H1 (cell line): Measurements from ENCODE around the gene SHISAL2B. TPM values are rescaled to one million over a fixed set of nuclear protein-coding genes. Genes with fewer than 3 reads are reported as not detected.

Experiments
- CTCF ChIA-PET: fragments of 300-600 bp; sonication (Branson Sonifier 250); formaldehyde crosslinking; loops from one replicate; lab custom pipeline; 2021; ENCODE audit not compliant: partially characterized antibody; lab: Charles Lee
- POLR2A ChIA-PET: fragments of 300-600 bp; sonication (Branson Sonifier 250); formaldehyde crosslinking; loops from one replicate; lab custom pipeline; 2021; ENCODE audit warnings: inconsistent platforms; ENCODE audit not compliant: partially characterized antibody; lab: Charles Lee
- DNase-seq, 2 experiments: peaks; one replicate each; pipeline versions ENCODE4 v3.0.0 to v3.0.0-alpha.2; 2010 to 2022; ENCODE audit warnings: low spot score in 2 of 2, low read depth in 1 of 2, mixed read lengths in 1 of 2
- FAIRE-seq: peaks from 2 replicates; lab custom pipeline; 2011; peaks lifted over from hg19 to GRCh38; lab: Jason Lieb, UNC
- H2AFZ ChIP-seq: 2 replicates; pipeline ENCODE4 v1.8.1; 2012; ENCODE audit warnings: low read length, inconsistent platforms
- H2AK5ac ChIP-seq: 2 replicates; pipeline ENCODE4 v1.6.1; 2013; ENCODE audit warnings: low read depth, low read length
- H2BK120ac ChIP-seq: replicated peaks from 2 replicates; pipeline ENCODE3; 2013; ENCODE audit warnings: low read depth, low read length, inconsistent platforms
- H2BK12ac ChIP-seq: 2 replicates; pipeline ENCODE4 v1.6.1; 2013; ENCODE audit warnings: low read depth, low read length
- H2BK15ac ChIP-seq: 2 replicates; pipeline ENCODE4 v1.6.1; 2013; ENCODE audit warnings: low read length
- H2BK20ac ChIP-seq: 2 replicates; pipeline ENCODE4 v1.6.1; 2013; ENCODE audit warnings: low read length
- H2BK5ac ChIP-seq: 2 replicates; pipeline ENCODE4 v1.6.1; 2013; ENCODE audit warnings: low read depth, low read length
- H3K14ac ChIP-seq: 2 replicates; pipeline ENCODE4 v1.6.1; 2013; ENCODE audit warnings: inconsistent platforms; ENCODE audit not compliant: insufficient read length
- H3K18ac ChIP-seq: 2 replicates; pipeline ENCODE4 v1.6.1; 2013; ENCODE audit warnings: low read length; ENCODE audit errors: extremely low read depth
- H3K23ac ChIP-seq: 2 replicates; pipeline ENCODE4 v1.6.1; 2013; ENCODE audit warnings: inconsistent platforms; ENCODE audit not compliant: insufficient read length
- H3K23me2 ChIP-seq: 2 replicates; pipeline ENCODE4 v1.6.1; 2013; ENCODE audit warnings: low read depth, low read length
- H3K27ac ChIP-seq: 2 replicates; pipeline ENCODE4 v1.6.1; 2011; ENCODE audit warnings: low read depth, low read length, inconsistent platforms
- H3K27me3 ChIP-seq, 4 experiments: replicated peaks in 1 of 4; 1 replicate in 1 of 4; 2 replicates in 3 of 4; pipeline versions ENCODE4 v1.6.1 to v1.8.1; 2011 to 2013; ENCODE audit warnings: low read length in 3 of 4, mild to moderate bottlenecking in 3 of 4, inconsistent platforms in 2 of 4, mixed read lengths in 2 of 4, moderate library complexity in 1 of 4; ENCODE audit not compliant: control insufficient read depth in 3 of 4, insufficient read depth in 3 of 4; ENCODE audit errors: extremely low read depth in 1 of 4
- H3K36me3 ChIP-seq, 4 experiments: 2 replicates each; pipeline versions ENCODE4 v1.6.1 to v1.8.1; 2011 to 2013; ENCODE audit warnings: mild to moderate bottlenecking in 4 of 4, low read length in 3 of 4, moderate library complexity in 2 of 4, control low read depth in 1 of 4, inconsistent platforms in 1 of 4; ENCODE audit not compliant: insufficient read depth in 4 of 4, control insufficient read depth in 2 of 4
- H3K4ac ChIP-seq: replicated peaks from 2 replicates; pipeline ENCODE3; 2013; ENCODE audit warnings: low read length, low read depth, mixed read lengths, inconsistent platforms; ENCODE audit not compliant: insufficient read length
- H3K4me1 ChIP-seq, 4 experiments: replicated peaks in 1 of 4; 1 replicate in 1 of 4; 2 replicates in 3 of 4; pipeline versions ENCODE4 v1.6.1 to v1.8.1; 2011 to 2013; ENCODE audit warnings: low read length in 3 of 4, inconsistent platforms in 2 of 4, mixed read lengths in 1 of 4; ENCODE audit not compliant: insufficient read depth in 4 of 4, control insufficient read depth in 3 of 4
- H3K4me2 ChIP-seq, 2 experiments: 2 replicates each; pipeline versions ENCODE4 v1.6.1 to v1.8.1; 2011 to 2013; ENCODE audit warnings: low read depth in 2 of 2, low read length in 2 of 2, control low read depth in 1 of 2, inconsistent platforms in 1 of 2, mild to moderate bottlenecking in 1 of 2; ENCODE audit not compliant: insufficient read depth in 1 of 2
- H3K4me3 ChIP-seq, 4 experiments: fragments of 200-600, 300-600 bp in 1 of 4; sonication (generic), shearing (Covaris generic), sonication (Bioruptor Twin) in 1 of 4; 2 replicates each; pipeline versions ENCODE4 v1.5.1 to v1.8.1; 2011 to 2016; ENCODE audit warnings: low read length in 4 of 4, low read depth in 3 of 4, control low read depth in 2 of 4, inconsistent platforms in 2 of 4, mild to moderate bottlenecking in 2 of 4, mixed read lengths in 1 of 4, moderate library complexity in 1 of 4; ENCODE audit not compliant: insufficient read depth in 2 of 4; ENCODE audit errors: extremely low read depth in 1 of 4
- H3K56ac ChIP-seq: replicated peaks from 2 replicates; pipeline ENCODE3; 2013; ENCODE audit warnings: low read depth, mild to moderate bottlenecking, mixed read lengths, low read length, inconsistent platforms; ENCODE audit not compliant: insufficient read length
- H3K79me1 ChIP-seq: 2 replicates; pipeline ENCODE4 v1.6.1; 2013; ENCODE audit warnings: low read depth, low read length, control low read depth
- H3K79me2 ChIP-seq, 2 experiments: 2 replicates each; pipeline versions ENCODE4 v1.6.1 to v1.8.1; 2012 to 2013; ENCODE audit warnings: low read length in 2 of 2, mild to moderate bottlenecking in 2 of 2, inconsistent platforms in 1 of 2; ENCODE audit not compliant: insufficient read depth in 2 of 2, control insufficient read depth in 1 of 2
- H3K9ac ChIP-seq, 4 experiments: replicated peaks in 1 of 4; 1 replicate in 1 of 4; 2 replicates in 3 of 4; pipeline versions ENCODE4 v1.6.1 to v1.8.1; 2011 to 2013; ENCODE audit warnings: low read depth in 3 of 4, low read length in 3 of 4, control low read depth in 2 of 4, mild to moderate bottlenecking in 2 of 4, moderate library complexity in 2 of 4, inconsistent platforms in 1 of 4; ENCODE audit errors: extremely low read depth in 1 of 4
- H3K9me3 ChIP-seq, 2 experiments: 2 replicates each; pipeline versions ENCODE4 v1.6.1 to v1.8.1; 2012 to 2013; ENCODE audit warnings: mild to moderate bottlenecking in 2 of 2, moderate library complexity in 2 of 2, control low read depth in 1 of 2, inconsistent platforms in 1 of 2, low read depth in 1 of 2, low read length in 1 of 2, mixed read lengths in 1 of 2; ENCODE audit not compliant: insufficient read depth in 2 of 2
- H4K20me1 ChIP-seq, 2 experiments: replicated peaks in 1 of 2; 2 replicates each; pipeline versions ENCODE3 to v1.8.1; 2011 to 2013; ENCODE audit warnings: inconsistent platforms in 2 of 2, low read length in 2 of 2, mild to moderate bottlenecking in 1 of 2; ENCODE audit not compliant: insufficient read depth in 2 of 2, control insufficient read depth in 1 of 2
- H4K5ac ChIP-seq: 2 replicates; pipeline ENCODE4 v1.6.1; 2013; ENCODE audit warnings: low read length, low read depth, mixed read lengths, inconsistent platforms; ENCODE audit not compliant: insufficient read length
- H4K8ac ChIP-seq: 2 replicates; pipeline ENCODE4 v1.8.0; 2013; ENCODE audit warnings: mild to moderate bottlenecking, moderate library complexity, low read length, inconsistent platforms; ENCODE audit not compliant: insufficient read depth; ENCODE audit errors: extremely low read depth
- H4K91ac ChIP-seq: replicated peaks from 2 replicates; pipeline ENCODE3; 2013; ENCODE audit warnings: low read length, mixed read lengths, inconsistent platforms; ENCODE audit not compliant: insufficient read length
- ASH2L ChIP-seq: fragments of 200-600, 300-600 bp; sonication (generic); IDR thresholded peaks from one replicate; pipeline ENCODE4 v1.7.1; 2017; ENCODE audit warnings: low read length
- ATF2 ChIP-seq: IDR thresholded peaks from 2 replicates; pipeline ENCODE4 v1.6.1; 2012; ENCODE audit warnings: low read length, inconsistent platforms
- ATF3 ChIP-seq: IDR thresholded peaks from 2 replicates; pipeline ENCODE4 v1.6.1; 2011; ENCODE audit warnings: low read depth, mild to moderate bottlenecking, low read length; ENCODE audit not compliant: insufficient read depth
- CBX8 ChIP-seq: fragments of 300-800, 300-1000 bp; sonication (generic); IDR thresholded peaks from 2 replicates; pipeline ENCODE4 v1.7.1; 2016; ENCODE audit warnings: low read depth, low read length, borderline replicate concordance
- CREB1 ChIP-seq: IDR thresholded peaks from 2 replicates; pipeline ENCODE4 v1.6.1; 2012; ENCODE audit warnings: inconsistent platforms
- EZH2 ChIP-seq: fragments of 200-600 bp; sonication (generic); IDR thresholded peaks from 2 replicates; pipeline ENCODE4 v1.7.1; 2012; ENCODE audit warnings: low read depth, mild to moderate bottlenecking, moderate library complexity, low read length, inconsistent platforms; ENCODE audit not compliant: severe bottlenecking
- KDM1A ChIP-seq: fragments of 200-600, 300-600 bp; sonication (generic); IDR thresholded peaks from 2 replicates; pipeline ENCODE4 v1.7.1; 2016; ENCODE audit warnings: mild to moderate bottlenecking, low read length, borderline replicate concordance
- NANOG ChIP-seq: IDR thresholded peaks from 2 replicates; pipeline ENCODE4 v1.6.1; 2011; ENCODE audit warnings: low read length, low read depth, mild to moderate bottlenecking, inconsistent platforms; ENCODE audit not compliant: insufficient read depth, poor library complexity, severe bottlenecking
- POLR2A ChIP-seq, 2 experiments: IDR thresholded peaks; 1 replicate in 1 of 2; 2 replicates in 1 of 2; pipeline ENCODE4 v1.6.1; 2011; ENCODE audit warnings: low read depth in 2 of 2, low read length in 2 of 2, mild to moderate bottlenecking in 2 of 2; ENCODE audit errors: control extremely low read depth in 1 of 2
- SP2 ChIP-seq: IDR thresholded peaks from 2 replicates; pipeline ENCODE4 v1.6.1; 2012; ENCODE audit warnings: mild to moderate bottlenecking, low read length, inconsistent platforms
- YY1 ChIP-seq: IDR thresholded peaks from 2 replicates; pipeline ENCODE4 v1.6.1; 2011; ENCODE audit warnings: low read depth, mild to moderate bottlenecking, low read length
- WGBS, 2 experiments: shearing (Covaris generic) in 1 of 2; methylation state at CpG; one replicate each; pipeline versions ENCODE4 v1.1.6 to v1.1.7; 2013 to 2015; ENCODE audit warnings: low lambda C conversion rate in 2 of 2, mixed read lengths in 2 of 2, inconsistent platforms in 1 of 2, low coverage in 1 of 2, missing lambda C conversion rate in 1 of 2; ENCODE audit not compliant: insufficient replicate concordance in 2 of 2, insufficient coverage in 1 of 2, insufficient read length in 1 of 2; ENCODE audit errors: extremely low coverage in 1 of 2, missing lambda C conversion rate in 1 of 2; 5-methylcytosine and 5-hydroxymethylcytosine counted together
- polyA plus RNA-seq, 7 experiments: library from polyadenylated mRNA; depleted of rRNA in 3 of 7; stranded (reverse) in 5 of 7; unstranded in 2 of 7; fragments of >200 nt in 5 of 7; fragments of 200-250 nt in 2 of 7; gene quantifications; 1 replicate in 5 of 7; 2 replicates in 1 of 7; 4 replicates in 1 of 7; pipeline versions ENCODE4 v1.2.1 to v1.2.3, GENCODE V29; 2011 to 2013; ENCODE audit warnings: missing spikeins in 2 of 7, mixed read lengths in 2 of 7
- total RNA-seq: library from RNA; stranded (reverse); fragmentation: NEBNext Ultra II Directional; extraction: Animal tissue kit (Norgen Biotek cat#: 25700); gene quantifications from 2 replicates; pipeline ENCODE4 v1.2.1, GENCODE V29; 2021

Gene SHISAL2B
- total and polyA plus RNA-seq, 2 of the 8 experiments (the other 6 are each of a cell fraction or from before 2014, with no cell fraction given) = 10.6 to 14.2 TPM

- peak overlapping the region; percentile 97 for H4K8ac ChIP-seq
- 0 out of 2 replicates have a peak, but pooled peaks have one; percentile 14 for TF ChIP-seq KDM1A
- no peak for TF ChIP-seq ATF3
- TF ChIP-seq POLR2A (IDR thresholded peaks at IDR 0.05; ENCODE audit: control extremely low read depth in 1 of 2, low read depth in 2 of 2, low read length in 2 of 2) = no peak
- TF ChIP-seq NANOG = no peak
- TF ChIP-seq EZH2 = peak; percentile 45
- peak; percentile 13 for TF ChIP-seq ASH2L
- TF ChIP-seq ATF2 = no peak
- TF ChIP-seq SP2 = no peak
- TF ChIP-seq CREB1 = 0 out of 2 replicates have a peak, but pooled peaks have one; percentile 10
- TF ChIP-seq YY1 = peak; percentile 8; the same call in 1 of the 2 replicates
- TF ChIP-seq CBX8 = no peak
Measured at GRCh38 chr5:64690104-64690416, 243 bp upstream of the SHISAL2B start.

More at GRCh38 chr5:64690104-64690416, 243 bp upstream of the SHISAL2B start:
- peak overlapping the region; percentile 8 for H4K5ac ChIP-seq
- 0 out of 2 replicates have a peak overlapping the region, but pooled peaks have one; percentile 20 for H3K27ac ChIP-seq
- peaks cover 0 to 4% of the 10 kb centered on the region in 2 experiments; a peak in 1 of 4 replicates for H3K9me3 ChIP-seq
- H4K91ac ChIP-seq = peak overlapping the region; percentile 34
- 2% methylated on average over 9 of the region's 9 CpGs; no CpG with 5 or more reads in 1 of the 2 experiments for WGBS, 2 experiments
- H3K23ac ChIP-seq = no peak overlapping the region
- no peak overlapping the region for H3K14ac ChIP-seq
- peaks cover 0 to 11% (median 8%) of the 10 kb centered on the region in 4 experiments; a peak in 6 of 7 replicates for H3K27me3 ChIP-seq
- H2BK12ac ChIP-seq = peak overlapping the region; percentile 69
- FAIRE-seq = peak; percentile 66
- H2AK5ac ChIP-seq = no peak overlapping the region
- H2BK15ac ChIP-seq = peak overlapping the region; percentile 89; the same call in 1 of the 2 replicates
- peak overlapping the region; percentile 26; the same call in 1 of the 2 replicates for H2BK5ac ChIP-seq
- peak overlapping the region in 3 of 4 experiments; percentile 65 to 70 (median 66); a peak in 5 of 7 replicates for H3K9ac ChIP-seq
- peak overlapping the region; percentile 82 to 98 for H3K4me2 ChIP-seq
- H3K4me3 ChIP-seq = peak overlapping the region; percentile 46 to 65 (median 54)
- H3K56ac ChIP-seq = peak overlapping the region; percentile 56
- ChIA-PET CTCF (interaction anchor here (0.6 to 3.6 kb wide), 7 partner anchors 11 to 78 kb away, joined by 3 to 20 read pairs (median 3); partner anchors contain the start of gene SREK1IP1), POLR2A (interaction anchor here (0.8 to 4.8 kb wide), 11 partner anchors 9 to 94 kb away, joined by 3 to 35 read pairs (median 3); partner anchors contain the start of genes CWC27 and SREK1IP1)
- H3K36me3 ChIP-seq = no peaks in the 10 kb centered on the region
- peaks cover 1 to 12% (median 8%) of the 10 kb centered on the region in 4 experiments for H3K4me1 ChIP-seq
- peak overlapping the region; percentile 93 for H3K18ac ChIP-seq
- peaks cover 13% of the 10 kb centered on the region for H3K23me2 ChIP-seq
- H3K4ac ChIP-seq = peak overlapping the region; percentile 13
- H2AFZ ChIP-seq = peak overlapping the region; percentile 94
- no peaks in the 10 kb centered on the region for H3K79me1 ChIP-seq
- H2BK20ac ChIP-seq = peak overlapping the region; percentile 97
- DNase-seq = no peak
- no peaks in the 10 kb centered on the region for H3K79me2 ChIP-seq
- H4K20me1 ChIP-seq = no peaks in the 10 kb centered on the region
- peak overlapping the region; percentile 83 for H2BK120ac ChIP-seq
